ENCODE data around the gene TNFRSF1B.

- TF ChIP-seq CTCF (conservative IDR thresholded peaks at IDR 0.05; ENCODE audit: low read depth in 2 of 2) (peak; percentile 68 to 80), JUNB (IDR thresholded peaks at IDR 0.05; ENCODE audit: unreplicated experiment) (no peak), CREB1 (CRISPR knock-in tag; IDR thresholded peaks at IDR 0.05; ENCODE audit: low read depth) (no peak), EZH2 (IDR thresholded peaks at IDR 0.05; ENCODE audit: low read depth, unreplicated experiment) (no peak), POLR2AphosphoS5 (IDR thresholded peaks at IDR 0.05; ENCODE audit: low read depth) (no peak), REST (IDR thresholded peaks at IDR 0.05; ENCODE audit: unreplicated experiment) (no peak)
These were observed 77.3 kb downstream of the TNFRSF1B start for GRCh38 chr1:12244078-12244477.

Measured in GM23338 (cell line).